Uterus (tissue), 4 donors: Measurements from ENCODE around the gene RGL3. TPM values are rescaled to one million over a fixed set of nuclear protein-coding genes. Genes with fewer than 3 reads are reported as not detected.

Source experiments
- DNase-seq, 2 donors: peaks; one replicate each; pipeline ENCODE4 v3.0.0-alpha.2; 2019 to 2020
- H3K27ac ChIP-seq, 2 donors: fragments of 200-600 bp; sonication (generic); 1 replicate in 1 of 2; 2 replicates in 1 of 2; pipeline ENCODE4 v1.5.1; 2016 to 2018
- H3K27me3 ChIP-seq, 2 donors: fragments of 200-600 bp; sonication (generic); one replicate each; pipeline ENCODE4 v1.5.1; 2018 to 2019; ENCODE audit warnings: control low read depth in 1 of 2
- H3K36me3 ChIP-seq, 2 donors: fragments of 200-600 bp; sonication (generic); one replicate each; pipeline ENCODE4 v1.5.1; 2019; ENCODE audit warnings: control low read depth in 1 of 2
- H3K4me1 ChIP-seq, 2 donors: fragments of 200-600 bp; sonication (generic); one replicate each; pipeline ENCODE4 v1.5.1; 2018 to 2019; ENCODE audit warnings: control low read depth in 1 of 2
- H3K4me3 ChIP-seq, 2 donors: fragments of 200-600 bp; sonication (generic); 1 replicate in 1 of 2; 2 replicates in 1 of 2; pipeline ENCODE4 v1.5.1; 2018 to 2019; ENCODE audit warnings: mild to moderate bottlenecking in 1 of 2
- H3K9me3 ChIP-seq, 2 donors: fragments of 200-600 bp; sonication (generic); one replicate each; pipeline ENCODE4 v1.5.1; 2019; ENCODE audit warnings: control low read depth in 1 of 2
- POLR2A ChIP-seq, 2 donors: fragments of 450-650 bp; IDR thresholded peaks; one replicate each; pipeline ENCODE4 v1.6.1; 2016; ENCODE audit warnings: antibody characterized with exemption in 2 of 2, mild to moderate bottlenecking in 1 of 2, moderate library complexity in 1 of 2
- intact Hi-C: fragments of 100-400 bp; cut with DNase I; formaldehyde crosslinking; loops from one replicate; pipeline ENCODE4 v1.15.1; 2023; ENCODE audit warnings: low total_unique reads
- total RNA-seq, 4 donors: library from RNA; depleted of rRNA in 3 of 4; stranded (reverse); fragments of >200 nt in 3 of 4; gene quantifications; one replicate each; pipeline versions ENCODE4 v1.1.0 to v1.2.4, GENCODE V29; 2014 to 2023
- TF ChIP-seq, protein P1 (sequence below), 4 experiments: fragments of 200-600 bp in 2 of 4; fragments of 450-650 bp in 2 of 4; sonication (generic) in 2 of 4; IDR thresholded peaks; one replicate each; pipeline ENCODE4 v1.5.1; 2016 to 2019; ENCODE audit warnings: antibody characterized with exemption in 4 of 4, mild to moderate bottlenecking in 2 of 4, moderate library complexity in 1 of 4
- donor health status: DM: yes; HTN: yes; CAD: no.

RGL3 gene
- total RNA-seq, 4 donors from 2014 or later, result 1.0 to 19.0 (median 13.2) TPM

DNA sequence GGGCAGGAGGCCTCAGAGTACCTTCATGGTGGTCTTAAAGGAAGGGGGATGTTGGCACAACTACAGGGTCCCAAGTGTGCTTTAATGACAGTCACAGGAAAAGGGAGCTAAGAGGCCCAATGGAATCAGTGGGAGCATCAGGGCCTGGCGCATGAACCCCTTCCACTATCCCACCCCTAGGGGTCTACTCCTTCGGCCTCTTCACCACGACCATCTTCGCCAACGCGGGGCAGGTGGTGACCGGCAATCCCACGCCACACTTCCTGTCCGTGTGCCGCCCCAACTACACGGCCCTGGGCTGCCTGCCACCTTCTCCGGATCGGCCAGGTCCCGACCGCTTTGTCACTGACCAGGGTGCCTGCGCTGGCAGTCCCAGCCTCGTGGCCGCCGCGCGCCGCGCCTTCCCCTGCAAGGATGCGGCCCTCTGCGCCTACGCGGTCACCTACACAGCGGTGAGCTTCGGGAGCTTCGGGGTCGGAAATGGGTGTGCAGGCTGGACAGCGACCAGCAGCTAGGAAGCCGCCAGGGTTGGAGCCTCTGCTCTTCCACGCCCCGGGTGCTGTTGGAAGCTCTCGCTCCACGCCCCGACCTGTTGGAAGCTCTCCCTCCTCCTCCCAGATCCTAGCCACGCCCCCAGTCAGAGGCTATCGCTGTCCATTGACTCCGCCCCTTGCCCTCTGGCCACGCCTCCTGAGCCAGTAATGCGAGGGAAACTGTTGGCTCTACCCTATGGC is 57.9 kb downstream of the RGL3 start:
- intact Hi-C loops, result no loop called here
- DNase-seq, result no peak
- Histone ChIP-seq H3K4me1 (no peaks in the 10 kb centered on the region), H3K4me3 (no peak overlapping the region), H3K9me3 (no peaks in the 10 kb centered on the region), H3K27ac (no peak overlapping the region), H3K36me3 (no peaks in the 10 kb centered on the region), H3K27me3 (no peaks in the 10 kb centered on the region)
- no peak for TF ChIP-seq POLR2A (IDR thresholded peaks at IDR 0.05)
- TF ChIP-seq, protein P1, sequence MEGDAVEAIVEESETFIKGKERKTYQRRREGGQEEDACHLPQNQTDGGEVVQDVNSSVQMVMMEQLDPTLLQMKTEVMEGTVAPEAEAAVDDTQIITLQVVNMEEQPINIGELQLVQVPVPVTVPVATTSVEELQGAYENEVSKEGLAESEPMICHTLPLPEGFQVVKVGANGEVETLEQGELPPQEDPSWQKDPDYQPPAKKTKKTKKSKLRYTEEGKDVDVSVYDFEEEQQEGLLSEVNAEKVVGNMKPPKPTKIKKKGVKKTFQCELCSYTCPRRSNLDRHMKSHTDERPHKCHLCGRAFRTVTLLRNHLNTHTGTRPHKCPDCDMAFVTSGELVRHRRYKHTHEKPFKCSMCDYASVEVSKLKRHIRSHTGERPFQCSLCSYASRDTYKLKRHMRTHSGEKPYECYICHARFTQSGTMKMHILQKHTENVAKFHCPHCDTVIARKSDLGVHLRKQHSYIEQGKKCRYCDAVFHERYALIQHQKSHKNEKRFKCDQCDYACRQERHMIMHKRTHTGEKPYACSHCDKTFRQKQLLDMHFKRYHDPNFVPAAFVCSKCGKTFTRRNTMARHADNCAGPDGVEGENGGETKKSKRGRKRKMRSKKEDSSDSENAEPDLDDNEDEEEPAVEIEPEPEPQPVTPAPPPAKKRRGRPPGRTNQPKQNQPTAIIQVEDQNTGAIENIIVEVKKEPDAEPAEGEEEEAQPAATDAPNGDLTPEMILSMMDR (IDR thresholded peaks at IDR 0.05), result no peak

DNA sequence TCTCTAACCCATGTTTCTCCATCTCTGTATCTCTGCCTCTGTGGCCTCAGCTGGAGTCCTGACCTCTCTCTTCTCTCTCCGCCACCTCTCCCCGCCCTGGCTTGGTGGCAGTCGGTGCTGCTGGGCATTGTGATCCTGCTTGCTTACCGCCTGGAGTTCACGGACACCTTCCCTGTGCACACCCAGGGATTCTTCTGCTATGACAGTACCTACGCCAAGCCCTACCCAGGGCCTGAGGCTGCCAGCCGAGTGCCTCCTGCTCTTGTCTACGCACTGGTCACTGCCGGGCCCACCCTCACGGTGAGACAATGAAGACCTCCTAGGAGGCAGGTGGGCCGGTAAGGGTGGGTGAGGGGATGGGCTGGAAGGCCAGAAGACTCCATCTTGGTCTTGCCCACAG is 59.7 kb downstream of the RGL3 start:
- Histone ChIP-seq H3K9me3 (no peaks in the 10 kb centered on the region), H3K4me1 (no peaks in the 10 kb centered on the region), H3K27ac (no peak overlapping the region), H3K4me3 (no peak overlapping the region), H3K27me3 (no peaks in the 10 kb centered on the region), H3K36me3 (no peaks in the 10 kb centered on the region)
- intact Hi-C loops, result loop anchor here (10.0 kb wide), 1 partner anchor 65 kb away; the partner anchor contains the start of gene TSPAN16
- TF ChIP-seq POLR2A (IDR thresholded peaks at IDR 0.05), result no peak
- TF ChIP-seq, protein P1 (IDR thresholded peaks at IDR 0.05), result no peak
- DNase-seq, result no peak

DNA sequence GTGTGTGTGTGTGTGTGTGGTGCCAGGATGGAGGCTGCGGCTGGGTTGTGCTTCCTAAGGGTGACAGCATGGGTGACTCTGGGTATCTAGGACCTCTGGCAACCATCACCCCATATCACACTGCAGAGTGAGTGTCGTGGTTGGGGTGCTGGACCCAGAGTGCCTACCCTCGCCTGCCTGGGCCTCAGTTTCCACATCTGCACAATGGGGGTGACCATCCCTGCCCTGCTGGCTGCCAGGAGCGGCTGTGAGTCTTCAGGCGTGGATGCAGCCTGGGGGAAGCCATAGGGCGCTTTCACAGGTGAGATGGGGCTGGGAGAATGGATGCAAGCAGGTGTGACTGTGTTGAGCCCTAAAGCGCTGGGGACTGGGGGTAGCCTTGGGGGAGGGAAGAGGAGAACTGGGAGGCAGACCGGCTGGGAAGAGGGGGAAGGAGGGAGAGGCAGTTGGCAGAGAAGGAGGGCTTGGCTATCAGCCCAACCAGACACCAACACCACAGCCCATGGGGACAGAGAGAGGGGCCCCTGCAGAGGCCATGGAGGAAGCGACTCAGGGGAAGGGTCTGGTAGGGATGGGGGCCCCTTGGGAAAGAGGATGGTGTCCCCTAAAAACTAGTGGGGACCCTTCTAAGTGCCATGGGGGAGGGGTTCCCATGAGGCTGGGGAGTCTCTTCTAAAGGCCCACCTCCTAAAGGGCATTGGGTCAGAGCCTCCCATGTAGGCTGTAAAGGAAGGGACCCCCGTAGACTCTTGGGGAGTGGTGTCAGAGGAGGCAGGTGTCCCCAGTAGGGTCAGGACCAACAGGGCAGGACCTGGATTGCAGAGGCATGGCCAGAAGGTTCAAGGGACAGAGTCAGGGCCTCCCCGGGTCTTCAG is 62.2 kb downstream of the RGL3 start:
- Histone ChIP-seq H3K9me3 (no peaks in the 10 kb centered on the region), H3K27ac (no peak overlapping the region), H3K36me3 (no peaks in the 10 kb centered on the region), H3K27me3 (no peaks in the 10 kb centered on the region), H3K4me1 (no peaks in the 10 kb centered on the region), H3K4me3 (no peak overlapping the region)
- no peak for DNase-seq
- intact Hi-C loops, result loop anchor here (10.0 kb wide), 1 partner anchor 62 kb away; the partner anchor contains the start of gene TSPAN16
- TF ChIP-seq, protein P1 (IDR thresholded peaks at IDR 0.05), result no peak
- no peak for TF ChIP-seq POLR2A (IDR thresholded peaks at IDR 0.05)

DNA sequence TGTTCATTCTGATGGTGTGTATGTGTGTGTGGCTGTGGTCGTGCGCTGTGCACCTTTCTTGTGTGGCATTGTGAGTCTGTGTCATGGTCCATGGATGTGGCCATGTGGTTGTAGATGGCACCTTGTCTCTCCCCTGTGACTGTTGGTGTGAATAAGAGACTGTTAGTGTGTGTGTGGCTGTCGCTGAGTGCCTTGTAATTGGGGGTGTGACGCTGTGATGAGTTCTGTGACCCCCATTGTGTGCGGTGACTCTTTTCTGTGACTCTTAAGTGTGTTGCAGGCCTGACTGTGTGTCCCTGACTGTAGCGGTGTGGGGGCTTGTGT is 63.1 kb downstream of the RGL3 start:
- DNase-seq, result no peak
- H3K27me3 ChIP-seq, result no peaks in the 10 kb centered on the region
- H3K4me1 ChIP-seq, result no peaks in the 10 kb centered on the region
- TF ChIP-seq, protein P1 (IDR thresholded peaks at IDR 0.05), result no peak
- no peak for TF ChIP-seq POLR2A (IDR thresholded peaks at IDR 0.05)
- intact Hi-C loops, result loop anchor here (10.0 kb wide), 1 partner anchor 61 kb away; the partner anchor contains the start of gene TSPAN16
- peak overlapping the region; percentile 77 to 84 for H3K4me3 ChIP-seq
- no peaks in the 10 kb centered on the region for H3K36me3 ChIP-seq
- H3K9me3 ChIP-seq, result no peaks in the 10 kb centered on the region
- peak overlapping the region; percentile 72 to 88 for H3K27ac ChIP-seq
